DOHH2 (cell line): ENCODE measurements around the gene REEP6.
"Not testable (repeated sequence)": the region's sequence is repeated elsewhere in the genome, so short reads cannot be mapped to it uniquely, and the experiment has no call there.

ENCODE experiments used
- H3F3A ChIP-seq: fragments of 200-600 bp; sonication (generic), shearing (Covaris generic); 2 replicates; pipeline ENCODE4 v1.6.0; 2016; ENCODE audit warnings: antibody characterized with exemption, mild to moderate bottlenecking; ENCODE audit not compliant: control insufficient read depth, insufficient read depth
- H3K27ac ChIP-seq: fragments of 200-600 bp; sonication (generic); 2 replicates; pipeline ENCODE4 v1.5.1; 2014; ENCODE audit warnings: low read depth, mild to moderate bottlenecking, low read length, moderate library complexity
- H3K27me3 ChIP-seq: fragments of 200-600 bp; sonication (generic); 2 replicates; pipeline ENCODE4 v1.6.1; 2014; ENCODE audit warnings: mild to moderate bottlenecking, low read length, mixed read lengths; ENCODE audit not compliant: control insufficient read depth
- H3K36me3 ChIP-seq: fragments of 200-600 bp; sonication (generic); 2 replicates; pipeline ENCODE4 v1.6.1; 2014; ENCODE audit warnings: mild to moderate bottlenecking, low read length, moderate library complexity, mixed read lengths; ENCODE audit not compliant: control insufficient read depth
- H3K4me1 ChIP-seq: fragments of 200-600 bp; sonication (generic); 2 replicates; pipeline ENCODE4 v1.6.1; 2014; ENCODE audit warnings: mild to moderate bottlenecking, low read length, mixed read lengths; ENCODE audit not compliant: control insufficient read depth
- H3K4me2 ChIP-seq: fragments of 200-600 bp; sonication (generic); 2 replicates; pipeline ENCODE4 v1.6.0; 2014; ENCODE audit warnings: mild to moderate bottlenecking, low read length, moderate library complexity
- H3K4me3 ChIP-seq: fragments of 200-600 bp; sonication (generic); 2 replicates; pipeline ENCODE4 v1.5.1; 2014; ENCODE audit warnings: mild to moderate bottlenecking, low read length, mixed read lengths
- H3K79me2 ChIP-seq: fragments of 200-600 bp; sonication (generic); 2 replicates; pipeline ENCODE4 v1.6.1; 2014; ENCODE audit warnings: mild to moderate bottlenecking, low read length, mixed read lengths; ENCODE audit not compliant: control insufficient read depth
- H3K9me2 ChIP-seq: fragments of 200-600 bp; sonication (generic); replicated peaks from 2 replicates; pipeline ENCODE4 v1.6.1; 2014; ENCODE audit warnings: mild to moderate bottlenecking, low read length, mixed read lengths; ENCODE audit not compliant: control insufficient read depth
- H3K9me3 ChIP-seq: fragments of 200-600 bp; sonication (generic); 2 replicates; pipeline ENCODE4 v1.6.1; 2014; ENCODE audit warnings: antibody characterized with exemption, low read length, mixed read lengths; ENCODE audit not compliant: control insufficient read depth, insufficient read depth
- H4K20me1 ChIP-seq: fragments of 200-600 bp; sonication (generic); 2 replicates; pipeline ENCODE4 v1.6.0; 2014; ENCODE audit warnings: low read depth, mild to moderate bottlenecking, antibody characterized with exemption, low read length, moderate library complexity; ENCODE audit not compliant: control insufficient read depth, insufficient read depth
- EZH2phosphoT487 ChIP-seq: fragments of 200-600 bp; sonication (generic); IDR thresholded peaks from 2 replicates; pipeline ENCODE4 v1.6.1; 2017; ENCODE audit warnings: borderline replicate concordance, mild to moderate bottlenecking, antibody characterized with exemption, low read length, moderate library complexity, mixed read lengths
- TF ChIP-seq, protein P1 (sequence below): fragments of 200-600 bp; sonication (generic); IDR thresholded peaks from one replicate; pipeline ENCODE4 v1.5.1; 2014; ENCODE audit warnings: antibody characterized with exemption, mild to moderate bottlenecking, low read depth, low read length; ENCODE audit not compliant: poor library complexity, severe bottlenecking

Gene REEP6

DNA sequence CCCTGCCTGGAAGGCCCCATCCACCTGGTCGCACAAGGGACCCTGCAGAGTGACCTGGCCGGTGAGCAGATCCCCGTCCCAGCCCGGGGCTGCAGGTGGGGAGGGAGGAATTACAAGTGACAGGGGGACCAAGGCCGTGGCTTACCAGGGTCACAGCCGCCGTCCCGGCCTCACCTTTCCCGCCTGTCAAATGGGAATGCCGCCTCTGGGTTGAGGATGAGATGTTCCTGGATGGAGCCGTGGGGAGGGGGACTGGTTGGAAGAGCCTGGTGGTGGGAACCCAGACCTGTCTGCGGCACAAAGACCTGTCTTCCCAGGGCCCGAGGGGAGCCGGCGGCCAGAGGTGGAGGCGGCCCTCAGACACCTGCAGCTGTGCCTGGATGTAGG is 38.4 kb downstream of the REEP6 start:
- Histone ChIP-seq H3K79me2 (no peaks in the 10 kb centered on the region), H3K4me3 (no peak overlapping the region), H3K4me1 (no peaks in the 10 kb centered on the region), H3K9me3 (no peaks in the 10 kb centered on the region), H3F3A (no peaks in the 10 kb centered on the region), H3K9me2 (no peaks in the 10 kb centered on the region), H3K27me3 (no peaks in the 10 kb centered on the region), H3K36me3 (no peaks in the 10 kb centered on the region), H4K20me1 (no peaks in the 10 kb centered on the region), H3K27ac (no peak overlapping the region), H3K4me2 (no peak overlapping the region)
- no peak for TF ChIP-seq EZH2phosphoT487
- TF ChIP-seq, protein P1, sequence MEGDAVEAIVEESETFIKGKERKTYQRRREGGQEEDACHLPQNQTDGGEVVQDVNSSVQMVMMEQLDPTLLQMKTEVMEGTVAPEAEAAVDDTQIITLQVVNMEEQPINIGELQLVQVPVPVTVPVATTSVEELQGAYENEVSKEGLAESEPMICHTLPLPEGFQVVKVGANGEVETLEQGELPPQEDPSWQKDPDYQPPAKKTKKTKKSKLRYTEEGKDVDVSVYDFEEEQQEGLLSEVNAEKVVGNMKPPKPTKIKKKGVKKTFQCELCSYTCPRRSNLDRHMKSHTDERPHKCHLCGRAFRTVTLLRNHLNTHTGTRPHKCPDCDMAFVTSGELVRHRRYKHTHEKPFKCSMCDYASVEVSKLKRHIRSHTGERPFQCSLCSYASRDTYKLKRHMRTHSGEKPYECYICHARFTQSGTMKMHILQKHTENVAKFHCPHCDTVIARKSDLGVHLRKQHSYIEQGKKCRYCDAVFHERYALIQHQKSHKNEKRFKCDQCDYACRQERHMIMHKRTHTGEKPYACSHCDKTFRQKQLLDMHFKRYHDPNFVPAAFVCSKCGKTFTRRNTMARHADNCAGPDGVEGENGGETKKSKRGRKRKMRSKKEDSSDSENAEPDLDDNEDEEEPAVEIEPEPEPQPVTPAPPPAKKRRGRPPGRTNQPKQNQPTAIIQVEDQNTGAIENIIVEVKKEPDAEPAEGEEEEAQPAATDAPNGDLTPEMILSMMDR, result no peak

DNA sequence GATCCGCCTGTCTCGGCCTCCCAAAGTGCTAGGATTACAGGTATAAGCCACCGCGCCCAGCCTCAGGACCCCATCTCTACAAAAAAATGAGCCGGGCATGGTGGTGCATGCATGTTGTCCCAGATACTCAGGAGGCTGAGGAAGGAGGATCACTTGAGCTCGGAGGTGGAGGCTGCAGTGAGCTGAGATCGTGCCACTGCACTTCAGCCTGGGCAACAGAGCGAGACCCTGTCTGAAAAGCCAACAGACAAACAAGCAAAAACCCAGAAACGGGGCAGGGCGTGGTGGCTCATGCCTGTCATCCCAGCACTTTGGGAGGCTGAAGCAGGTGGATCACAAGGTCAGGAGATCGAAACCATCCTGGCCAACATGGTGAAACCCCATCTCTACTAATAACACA is 39.9 kb downstream of the REEP6 start:
- H3K36me3 ChIP-seq, H3K4me1 ChIP-seq, H3F3A ChIP-seq, H3K4me2 ChIP-seq, H3K9me3 ChIP-seq, H3K4me3 ChIP-seq, H3K79me2 ChIP-seq, H3K9me2 ChIP-seq, H3K27ac ChIP-seq, H4K20me1 ChIP-seq, H3K27me3 ChIP-seq: not testable (repeated sequence)

DNA sequence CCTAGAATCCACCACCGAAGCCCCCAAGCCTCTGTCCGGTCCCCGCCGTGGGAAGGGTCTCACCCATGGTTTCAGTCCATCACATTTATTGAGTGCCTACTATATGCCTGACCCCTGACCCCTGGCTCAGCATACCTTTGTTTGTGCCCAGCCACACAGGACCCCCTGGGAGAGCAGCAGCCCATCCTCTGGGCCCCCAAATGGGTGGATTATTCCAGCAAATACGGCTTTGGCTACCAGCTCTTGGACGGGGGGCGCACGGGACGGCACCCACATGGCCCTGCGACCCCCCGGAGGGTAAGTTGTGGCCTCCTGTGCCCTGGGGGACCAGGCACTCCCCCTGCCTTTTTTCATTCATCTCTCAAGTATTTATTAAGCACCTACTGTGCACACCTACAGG is 40.6 kb downstream of the REEP6 start:
- no peak overlapping the region for H3K4me2 ChIP-seq
- H3K4me3 ChIP-seq, result no peak overlapping the region
- H4K20me1 ChIP-seq, result no peaks in the 10 kb centered on the region
- no peaks in the 10 kb centered on the region for H3K79me2 ChIP-seq
- no peaks in the 10 kb centered on the region for H3K27me3 ChIP-seq
- H3K9me3 ChIP-seq, result no peaks in the 10 kb centered on the region
- TF ChIP-seq EZH2phosphoT487, result no peak
- TF ChIP-seq, protein P1, result no peak
- no peaks in the 10 kb centered on the region for H3K36me3 ChIP-seq
- no peaks in the 10 kb centered on the region for H3F3A ChIP-seq
- H3K27ac ChIP-seq, result no peak overlapping the region
- no peaks in the 10 kb centered on the region for H3K4me1 ChIP-seq
- no peaks in the 10 kb centered on the region for H3K9me2 ChIP-seq

DNA sequence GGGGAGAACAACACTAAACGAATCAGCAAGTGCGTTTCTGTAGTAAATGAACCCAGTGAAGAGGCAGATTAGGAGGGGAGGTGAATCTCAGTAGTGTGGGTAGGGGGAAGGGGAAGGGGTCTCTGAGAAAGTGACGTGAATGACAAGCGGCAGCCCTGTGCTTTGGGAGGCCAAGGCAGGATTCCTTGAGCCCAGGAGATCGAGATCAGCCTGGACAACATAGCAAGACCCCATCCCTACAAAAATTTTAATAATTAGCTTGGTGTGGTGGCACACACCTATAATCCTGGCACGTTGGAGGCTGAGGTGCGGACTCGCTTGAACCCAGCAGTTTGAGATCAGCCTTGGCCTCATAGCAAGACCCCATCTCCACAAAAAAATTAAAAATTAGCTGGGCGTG is 41.0 kb downstream of the REEP6 start:
- Histone ChIP-seq H3K4me1 (no peaks in the 10 kb centered on the region), H3K9me2 (no peaks in the 10 kb centered on the region), H3K9me3 (no peaks in the 10 kb centered on the region), H3K27ac (no peak overlapping the region), H3K4me3 (no peak overlapping the region), H3K4me2 (no peak overlapping the region), H3F3A (no peaks in the 10 kb centered on the region), H4K20me1 (no peaks in the 10 kb centered on the region), H3K36me3 (no peaks in the 10 kb centered on the region), H3K27me3 (no peaks in the 10 kb centered on the region), H3K79me2 (no peaks in the 10 kb centered on the region)
- TF ChIP-seq EZH2phosphoT487, result no peak
- TF ChIP-seq, protein P1, result no peak
